Esophagus squamous epithelium (tissue), 5 donors: Measurements from ENCODE around the gene LCP1. TPM values are rescaled to one million over a fixed set of nuclear protein-coding genes. Genes with fewer than 3 reads are reported as not detected.

Experiments used
- DNase-seq: peaks from one replicate; lab custom pipeline; 2025; lab: John Stamatoyannopoulos, UW
- H3K27ac ChIP-seq, 4 donors: fragments of 200-600 bp; sonication (generic); one replicate each; pipeline ENCODE4 v1.5.1; 2016 to 2019; ENCODE audit warnings: mild to moderate bottlenecking in 1 of 4
- H3K27me3 ChIP-seq, 4 donors: fragments of 200-600 bp; sonication (generic); 1 replicate in 3 of 4; 2 replicates in 1 of 4; pipeline versions ENCODE4 v1.5.1 to v1.6.0; 2017 to 2021; ENCODE audit warnings: antibody characterized with exemption in 1 of 4
- H3K36me3 ChIP-seq, 3 donors: fragments of 200-600 bp; sonication (generic); one replicate each; pipeline ENCODE4 v1.5.1; 2016 to 2019
- H3K4me1 ChIP-seq, 3 donors: fragments of 200-600 bp; sonication (generic); one replicate each; pipeline ENCODE4 v1.5.1; 2017 to 2019
- H3K4me3 ChIP-seq, 4 donors: fragments of 200-600 bp; sonication (generic); 1 replicate in 3 of 4; 2 replicates in 1 of 4; pipeline ENCODE4 v1.5.1; 2016 to 2019; ENCODE audit warnings: mild to moderate bottlenecking in 2 of 4, moderate library complexity in 1 of 4
- H3K9me3 ChIP-seq, 3 donors: fragments of 200-600 bp; sonication (generic); one replicate each; pipeline ENCODE4 v1.5.1; 2016 to 2019
- CTCF ChIP-seq, 6 experiments: fragments of 450-650 bp in 4 of 6; fragments of 200-600 bp in 2 of 6; sonication (generic) in 2 of 6; IDR thresholded peaks; one replicate each; pipeline ENCODE4 v1.5.1; 2016 to 2019; ENCODE audit warnings: antibody characterized with exemption in 6 of 6, mild to moderate bottlenecking in 4 of 6, moderate library complexity in 4 of 6
- POLR2A ChIP-seq, 4 donors: fragments of 450-650 bp; IDR thresholded peaks; one replicate each; pipeline ENCODE4 v1.6.1; 2017; ENCODE audit warnings: antibody characterized with exemption in 4 of 4, mild to moderate bottlenecking in 4 of 4, moderate library complexity in 3 of 4
- WGBS, 2 donors: methylation state at CpG; one replicate each; pipeline ENCODE4 v1.1.5; 2018; 5-methylcytosine and 5-hydroxymethylcytosine counted together
- intact Hi-C: fragments of 100-400 bp; cut with DNase I; formaldehyde crosslinking; loops from one replicate; pipeline ENCODE4 v1.15.0; 2022
- total RNA-seq, 4 donors: library from RNA; depleted of rRNA; stranded (reverse); fragments of >200 nt; gene quantifications; one replicate each; pipeline ENCODE4 v1.1.0, GENCODE V29; 2016
- donor health status: DM: yes; HTN: yes; CAD: no.

Gene LCP1
- total RNA-seq, 4 donors from 2014 or later, result 8.7 to 33.9 (median 21.9) TPM

- no peak for TF ChIP-seq CTCF (IDR thresholded peaks at IDR 0.05)
- no peak for TF ChIP-seq POLR2A (IDR thresholded peaks at IDR 0.05)
- Histone ChIP-seq H3K27ac (no peak overlapping the region), H3K9me3 (no peaks in the 10 kb centered on the region), H3K36me3 (no peaks in the 10 kb centered on the region), H3K27me3 (peaks cover 0 to 14% (median 0%) of the 10 kb centered on the region in 4 donors), H3K4me1 (no peaks in the 10 kb centered on the region), H3K4me3 (no peak overlapping the region)
- DNase-seq, result no peak
- intact Hi-C loops, result no loop called here
- 61 to 88% methylated on average over 2 to 3 of the region's 3 CpGs for WGBS, 2 donors
Observed at GRCh38 chr13:46097015-46097414, 85.0 kb downstream of the LCP1 start.

- TF ChIP-seq CTCF (IDR thresholded peaks at IDR 0.05) (no peak), POLR2A (IDR thresholded peaks at IDR 0.05) (no peak)
- intact Hi-C loops, result no loop called here
- Histone ChIP-seq H3K27me3 (peaks cover 0 to 14% (median 0%) of the 10 kb centered on the region in 4 donors), H3K27ac (no peak overlapping the region), H3K9me3 (no peaks in the 10 kb centered on the region), H3K4me1 (no peaks in the 10 kb centered on the region), H3K36me3 (no peaks in the 10 kb centered on the region), H3K4me3 (no peak overlapping the region)
- no peak for DNase-seq
- 83 to 89% methylated on average over 3 of the region's 3 CpGs for WGBS, 2 donors
Observed at GRCh38 chr13:46094478-46094877, 87.5 kb downstream of the LCP1 start.

GRCh38 chr13:46088821-46089562 is 93.0 kb downstream of the LCP1 start:
- no peak for TF ChIP-seq CTCF (IDR thresholded peaks at IDR 0.05)
- no peak for TF ChIP-seq POLR2A (IDR thresholded peaks at IDR 0.05)
- WGBS, 2 donors, result 64 to 80% methylated on average over 3 to 5 of the region's 5 CpGs
- no peaks in the 10 kb centered on the region for H3K36me3 ChIP-seq

GRCh38 chr13:46087481-46087880 is 94.5 kb downstream of the LCP1 start:
- Histone ChIP-seq H3K36me3 (no peaks in the 10 kb centered on the region), H3K27me3 (peaks cover 0 to 9% (median 0%) of the 10 kb centered on the region in 4 donors), H3K4me1 (no peaks in the 10 kb centered on the region), H3K9me3 (no peaks in the 10 kb centered on the region), H3K4me3 (no peak overlapping the region), H3K27ac (no peak overlapping the region)
- DNase-seq, result no peak
- TF ChIP-seq POLR2A (IDR thresholded peaks at IDR 0.05), result no peak
- no peak for TF ChIP-seq CTCF (IDR thresholded peaks at IDR 0.05)
- intact Hi-C loops, result no loop called here

More at GRCh38 chr13:46088821-46089562, 93.0 kb downstream of the LCP1 start:
- intact Hi-C loops, result no loop called here
- H3K4me3 ChIP-seq, result no peak overlapping the region
- H3K9me3 ChIP-seq, result no peaks in the 10 kb centered on the region
- no peak for DNase-seq
- H3K27me3 ChIP-seq, result peaks cover 0 to 9% (median 0%) of the 10 kb centered on the region in 4 donors
- H3K4me1 ChIP-seq, result no peaks in the 10 kb centered on the region
- H3K27ac ChIP-seq, result no peak overlapping the region

- Histone ChIP-seq H3K27me3 (peaks cover 0 to 9% (median 0%) of the 10 kb centered on the region in 4 donors), H3K36me3 (no peaks in the 10 kb centered on the region), H3K9me3 (no peaks in the 10 kb centered on the region), H3K4me1 (no peaks in the 10 kb centered on the region), H3K4me3 (no peak overlapping the region), H3K27ac (no peak overlapping the region)
- TF ChIP-seq POLR2A (IDR thresholded peaks at IDR 0.05), result no peak
- no peak for TF ChIP-seq CTCF (IDR thresholded peaks at IDR 0.05)
- 82 to 87% methylated on average over 3 to 8 of the region's 12 CpGs for WGBS, 2 donors
- DNase-seq, result no peak
- intact Hi-C loops, result no loop called here
Observed at GRCh38 chr13:46086985-46087384, 95.0 kb downstream of the LCP1 start.
